Type B pancreatic cell (in vitro differentiated cells): ENCODE results near the gene GPX3. TPM values are rescaled to one million over a fixed set of nuclear protein-coding genes. Genes with fewer than 3 reads are reported as not detected.

Experiments
- DNase-seq: peaks from one replicate; pipeline ENCODE4 v3.0.0; 2021; ENCODE audit warnings: mixed read lengths; ENCODE audit not compliant: unreplicated experiment; ENCODE audit errors: extremely low spot score
- H3K27ac Mint-ChIP-seq: 2 replicates; pipeline ENCODE4 v1.8.0; 2021; ENCODE audit warnings: mild to moderate bottlenecking, mixed read lengths
- H3K27me3 Mint-ChIP-seq: 2 replicates; pipeline ENCODE4 v1.8.0; 2021; ENCODE audit warnings: mixed read lengths
- H3K36me3 Mint-ChIP-seq: 2 replicates; pipeline ENCODE4 v1.8.0; 2021; ENCODE audit warnings: mixed read lengths
- H3K4me1 Mint-ChIP-seq: one replicate; pipeline ENCODE4 v1.8.0; 2021; ENCODE audit warnings: mixed read lengths; ENCODE audit not compliant: unreplicated experiment
- H3K4me3 Mint-ChIP-seq: 2 replicates; pipeline ENCODE4 v1.8.0; 2021; ENCODE audit warnings: mild to moderate bottlenecking, mixed read lengths
- H3K9me3 Mint-ChIP-seq: 2 replicates; pipeline ENCODE4 v1.8.0; 2021; ENCODE audit warnings: mixed read lengths
- long read RNA-seq: library from polyadenylated mRNA; unstranded; transcript quantifications from one replicate; pipeline ENCODE4 v2.0.0, GENCODE V29; 2020
- total RNA-seq: library from RNA; stranded (reverse); gene quantifications from 2 replicates; pipeline ENCODE4 v1.2.1, GENCODE V29; 2021; ENCODE audit warnings: low replicate concordance
- TF ChIP-seq, protein P1 (sequence below): fragments of 200-600 bp; sonication (generic); conservative IDR thresholded peaks from 2 replicates; pipeline ENCODE4 v1.5.0; 2021; ENCODE audit warnings: antibody characterized with exemption, mild to moderate bottlenecking

Gene GPX3, protein sequence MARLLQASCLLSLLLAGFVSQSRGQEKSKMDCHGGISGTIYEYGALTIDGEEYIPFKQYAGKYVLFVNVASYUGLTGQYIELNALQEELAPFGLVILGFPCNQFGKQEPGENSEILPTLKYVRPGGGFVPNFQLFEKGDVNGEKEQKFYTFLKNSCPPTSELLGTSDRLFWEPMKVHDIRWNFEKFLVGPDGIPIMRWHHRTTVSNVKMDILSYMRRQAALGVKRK
- total RNA-seq = 18.4 and 19.7 TPM in 2 replicates
- long read RNA-seq, transcript GPX3-201 (5 exons, 1,636 nt) = major isoform, 7 of 7 reads
- long read RNA-seq, partial matches to known transcripts = 0 of 7 reads
- long read RNA-seq, other reads (novel, unspliced or antisense) = 0 of 7 reads

DNA sequence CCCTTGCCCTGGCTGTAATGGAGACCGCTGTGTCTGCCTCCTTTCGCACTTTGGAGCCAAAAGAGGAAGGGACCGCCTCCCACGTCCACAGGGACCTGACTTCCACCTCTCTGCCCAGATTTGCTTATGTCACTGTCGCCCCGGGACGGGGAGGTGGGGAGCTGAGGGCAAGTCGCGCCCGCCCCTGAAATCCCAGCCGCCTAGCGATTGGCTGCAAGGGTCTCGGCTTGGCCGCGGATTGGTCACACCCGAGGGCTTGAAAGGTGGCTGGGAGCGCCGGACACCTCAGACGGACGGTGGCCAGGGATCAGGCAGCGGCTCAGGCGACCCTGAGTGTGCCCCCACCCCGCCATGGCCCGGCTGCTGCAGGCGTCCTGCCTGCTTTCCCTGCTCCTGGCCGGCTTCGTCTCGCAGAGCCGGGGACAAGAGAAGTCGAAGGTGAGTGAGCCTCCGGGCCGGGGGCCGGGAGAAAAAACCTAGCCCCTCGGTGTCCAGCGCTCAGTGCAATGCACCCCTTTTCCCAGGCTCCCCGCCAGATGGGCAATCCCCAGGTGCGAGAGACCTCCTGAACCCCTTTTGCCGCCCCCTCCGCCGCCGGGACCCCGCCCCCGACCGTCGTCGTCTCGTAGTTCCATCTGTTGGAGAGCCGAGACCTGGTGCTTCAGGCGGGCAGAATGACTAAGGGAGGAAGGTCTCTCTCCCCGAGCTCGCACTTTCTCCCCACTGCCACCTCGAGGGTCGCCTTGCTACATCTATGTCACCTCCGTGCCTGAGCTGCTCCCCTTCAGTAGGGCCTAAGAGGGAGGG, at the start of gene GPX3:
TSS of gene GPX3 (plus strand) at position 288 of the 807 bp plus-strand sequence. CDS start at position 352, 64 bp downstream.
- peak within 1 kb of the TSS; percentile 35 for H3K27ac Mint-ChIP-seq
- H3K27me3 Mint-ChIP-seq = peaks cover 14% of the 10 kb centered on the region
- H3K4me3 Mint-ChIP-seq = peak within 1 kb of the TSS; percentile 86
- H3K9me3 Mint-ChIP-seq = no peaks in the 10 kb centered on the region
- DNase-seq = peak; percentile 80
- TF ChIP-seq, protein P1, sequence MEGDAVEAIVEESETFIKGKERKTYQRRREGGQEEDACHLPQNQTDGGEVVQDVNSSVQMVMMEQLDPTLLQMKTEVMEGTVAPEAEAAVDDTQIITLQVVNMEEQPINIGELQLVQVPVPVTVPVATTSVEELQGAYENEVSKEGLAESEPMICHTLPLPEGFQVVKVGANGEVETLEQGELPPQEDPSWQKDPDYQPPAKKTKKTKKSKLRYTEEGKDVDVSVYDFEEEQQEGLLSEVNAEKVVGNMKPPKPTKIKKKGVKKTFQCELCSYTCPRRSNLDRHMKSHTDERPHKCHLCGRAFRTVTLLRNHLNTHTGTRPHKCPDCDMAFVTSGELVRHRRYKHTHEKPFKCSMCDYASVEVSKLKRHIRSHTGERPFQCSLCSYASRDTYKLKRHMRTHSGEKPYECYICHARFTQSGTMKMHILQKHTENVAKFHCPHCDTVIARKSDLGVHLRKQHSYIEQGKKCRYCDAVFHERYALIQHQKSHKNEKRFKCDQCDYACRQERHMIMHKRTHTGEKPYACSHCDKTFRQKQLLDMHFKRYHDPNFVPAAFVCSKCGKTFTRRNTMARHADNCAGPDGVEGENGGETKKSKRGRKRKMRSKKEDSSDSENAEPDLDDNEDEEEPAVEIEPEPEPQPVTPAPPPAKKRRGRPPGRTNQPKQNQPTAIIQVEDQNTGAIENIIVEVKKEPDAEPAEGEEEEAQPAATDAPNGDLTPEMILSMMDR = no peak
- H3K4me1 Mint-ChIP-seq = no peaks in the 10 kb centered on the region
- H3K36me3 Mint-ChIP-seq = peaks cover 5% of the 10 kb centered on the region

DNA sequence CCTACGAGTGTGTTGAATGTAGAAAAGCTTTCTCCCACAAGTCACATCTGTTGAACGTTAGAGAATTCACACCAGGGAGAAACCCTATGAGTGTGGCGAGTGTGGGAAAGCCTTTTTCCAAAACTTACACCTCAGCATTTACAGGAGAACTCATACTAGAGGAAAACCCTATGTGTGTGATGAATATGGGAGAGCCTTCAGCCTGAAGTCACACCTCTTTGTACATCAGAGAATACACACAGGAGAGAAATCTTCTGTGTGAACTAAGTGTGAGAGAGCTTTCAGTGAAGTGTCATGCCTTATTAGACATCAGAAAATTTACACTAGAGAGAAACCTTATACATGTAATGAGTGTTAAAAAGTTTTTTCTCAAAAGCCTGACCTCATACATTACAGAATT, 41.8 kb upstream of the GPX3 start:
- TF ChIP-seq, protein P1 = no peak
- H3K36me3 Mint-ChIP-seq = no peaks in the 10 kb centered on the region
- H3K27me3 Mint-ChIP-seq = peaks cover 3% of the 10 kb centered on the region
- peaks cover 13% of the 10 kb centered on the region for H3K9me3 Mint-ChIP-seq
- no peak for DNase-seq
- no peak overlapping the region for H3K4me3 Mint-ChIP-seq
- H3K27ac Mint-ChIP-seq = no peak overlapping the region
- no peaks in the 10 kb centered on the region for H3K4me1 Mint-ChIP-seq

DNA sequence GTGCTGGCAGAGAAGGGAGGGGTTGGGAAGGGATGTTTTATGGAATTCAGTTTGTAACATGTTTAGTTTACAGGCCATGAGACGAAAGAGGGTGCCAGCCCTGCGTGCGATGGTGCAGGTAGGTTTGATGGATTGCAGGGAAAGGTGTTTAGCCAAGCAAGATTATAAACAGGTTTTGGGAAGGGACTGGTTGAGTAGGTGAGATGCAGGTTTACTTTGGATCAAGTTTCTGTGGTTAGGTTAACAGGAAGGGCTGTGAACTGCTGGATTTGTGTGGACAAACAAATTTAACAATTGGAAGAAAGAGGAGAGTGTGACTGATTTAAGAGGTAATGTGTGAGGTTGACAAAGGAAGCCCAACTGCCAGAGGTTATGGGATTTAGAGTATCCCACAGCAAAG, 32.6 kb upstream of the GPX3 start:
- Mint-ChIP-seq H3K27ac (no peak overlapping the region), H3K4me1 (no peaks in the 10 kb centered on the region), H3K9me3 (no peaks in the 10 kb centered on the region), H3K4me3 (no peak overlapping the region), H3K36me3 (no peaks in the 10 kb centered on the region), H3K27me3 (peaks cover 2% of the 10 kb centered on the region)
- no peak for DNase-seq
- TF ChIP-seq, protein P1 = no peak

DNA sequence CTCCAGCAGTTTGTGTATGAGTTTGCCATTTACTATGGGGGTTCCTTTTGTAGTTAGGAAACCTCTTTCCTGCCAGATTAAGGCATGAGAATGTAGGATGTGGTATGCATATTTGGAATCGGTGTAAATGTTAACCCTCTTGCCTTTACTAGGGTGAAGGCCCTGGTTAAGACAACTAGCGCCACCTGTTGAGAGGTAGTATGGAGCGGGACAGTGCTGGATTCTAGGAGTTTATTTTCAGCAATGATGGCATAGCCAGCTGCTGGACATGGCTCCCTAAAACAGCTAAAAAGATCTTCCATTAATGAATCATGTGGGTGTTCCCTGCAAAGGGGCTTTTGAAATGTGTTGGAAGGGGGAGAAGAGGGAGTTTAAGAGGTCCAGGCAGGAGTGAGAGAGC, 30.7 kb upstream of the GPX3 start:
- H3K4me3 Mint-ChIP-seq = no peak overlapping the region
- no peaks in the 10 kb centered on the region for H3K4me1 Mint-ChIP-seq
- DNase-seq = no peak
- TF ChIP-seq, protein P1 = no peak
- peaks cover 3% of the 10 kb centered on the region for H3K9me3 Mint-ChIP-seq
- H3K36me3 Mint-ChIP-seq = no peaks in the 10 kb centered on the region
- H3K27ac Mint-ChIP-seq = no peak overlapping the region
- H3K27me3 Mint-ChIP-seq = peaks cover 4% of the 10 kb centered on the region

DNA sequence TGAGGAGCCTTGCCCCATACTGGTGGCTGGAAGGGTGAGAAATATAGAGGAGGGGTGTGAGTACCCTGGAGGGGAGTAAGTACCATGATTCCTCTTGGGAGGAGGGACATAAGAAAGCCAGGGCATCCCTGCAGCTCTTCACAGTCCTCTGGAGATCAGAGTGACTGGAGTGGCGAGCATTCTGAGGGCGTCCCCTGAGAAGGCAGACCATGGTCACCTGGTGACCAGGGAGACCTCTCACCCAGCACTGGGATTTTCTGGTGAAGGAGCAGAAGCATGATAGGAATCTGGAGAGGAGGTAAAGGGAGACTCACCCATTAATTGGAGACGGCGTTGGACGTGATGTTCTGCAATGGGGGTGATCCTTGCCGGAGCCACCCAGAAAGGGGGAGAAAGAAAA, 27.7 kb upstream of the GPX3 start:
- Mint-ChIP-seq H3K36me3 (no peaks in the 10 kb centered on the region), H3K4me3 (no peak overlapping the region), H3K9me3 (peaks cover 3% of the 10 kb centered on the region), H3K27me3 (peaks cover 4% of the 10 kb centered on the region), H3K27ac (no peak overlapping the region), H3K4me1 (no peaks in the 10 kb centered on the region)
- DNase-seq = no peak
- TF ChIP-seq, protein P1 = no peak
